ENCODE results near the gene PLEKHH2.
A peak's percentile ranks its signal among the peaks of the same experiment; 100 is the strongest.
"Not testable (repeated sequence)": the region's sequence is repeated elsewhere in the genome, so short reads cannot be mapped to it uniquely, and the experiment has no call there.

The PLEKHH2 gene
- 2.4 to 3.5 reads per million in 2 donors for total RNA-seq

DNA sequence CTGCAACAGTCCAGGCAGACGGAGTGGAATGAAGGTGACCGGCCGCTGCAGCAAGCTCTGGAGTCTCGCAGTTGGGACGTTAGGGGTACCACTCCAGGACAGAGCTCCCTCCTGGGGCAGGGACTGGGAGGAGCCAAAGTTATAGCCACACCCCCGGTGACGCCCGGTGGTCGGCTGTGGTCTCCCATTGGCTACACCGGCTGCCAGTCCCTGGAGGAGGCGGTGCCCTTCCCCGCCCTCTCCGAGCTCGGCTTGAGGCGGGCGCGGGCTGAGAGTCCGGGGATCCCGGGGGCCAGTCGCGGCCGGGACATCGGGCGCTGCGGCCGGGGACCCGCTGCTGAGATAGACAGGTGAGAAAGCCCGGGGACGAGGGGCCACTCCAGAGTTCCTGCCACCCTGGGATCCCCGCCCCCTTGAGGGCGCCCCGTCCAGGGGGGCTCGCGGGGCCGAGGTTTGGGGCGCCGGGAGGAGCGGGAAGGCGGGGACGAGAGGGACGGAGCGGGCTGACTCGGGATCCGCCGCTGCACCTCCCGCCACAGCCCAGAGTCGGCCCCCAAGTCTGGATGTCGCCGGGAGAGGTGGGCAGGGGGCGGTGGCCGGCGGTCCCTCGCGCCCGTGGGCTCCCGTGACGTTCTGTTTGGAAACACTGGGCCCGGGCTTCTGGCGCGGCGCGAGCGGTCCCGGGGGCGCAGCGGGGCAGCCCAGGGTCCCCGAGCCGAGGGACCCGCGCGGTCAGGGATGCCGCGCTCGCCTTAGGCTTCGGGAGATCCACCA, at the start of gene PLEKHH2:
TSS of gene PLEKHH2 (plus strand) at position 231 of the 774 bp plus-strand sequence. CDS start 7,414 bp downstream, outside the sequence.
- peak; percentile 78 for DNase-seq

DNA sequence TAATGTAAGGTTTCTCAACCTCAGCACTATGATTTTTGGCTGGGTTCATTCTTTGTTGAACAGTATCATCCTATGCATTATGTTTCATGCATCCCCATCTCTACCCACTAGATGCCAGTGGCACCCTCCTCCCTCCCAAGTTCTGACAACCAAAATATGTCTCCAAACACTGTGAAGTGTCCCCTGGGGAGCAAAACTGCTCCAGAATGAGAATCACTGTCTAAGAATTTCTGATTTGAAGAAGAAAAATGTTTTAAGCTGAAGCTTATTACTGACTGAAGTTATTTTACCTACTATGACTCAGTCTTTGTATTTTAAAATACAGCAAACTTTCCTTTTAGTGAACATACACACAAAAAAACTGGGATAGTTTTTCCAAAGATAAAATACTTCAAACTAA, 44.6 kb upstream of the PLEKHH2 start:
- DNase-seq, result no peak

DNA sequence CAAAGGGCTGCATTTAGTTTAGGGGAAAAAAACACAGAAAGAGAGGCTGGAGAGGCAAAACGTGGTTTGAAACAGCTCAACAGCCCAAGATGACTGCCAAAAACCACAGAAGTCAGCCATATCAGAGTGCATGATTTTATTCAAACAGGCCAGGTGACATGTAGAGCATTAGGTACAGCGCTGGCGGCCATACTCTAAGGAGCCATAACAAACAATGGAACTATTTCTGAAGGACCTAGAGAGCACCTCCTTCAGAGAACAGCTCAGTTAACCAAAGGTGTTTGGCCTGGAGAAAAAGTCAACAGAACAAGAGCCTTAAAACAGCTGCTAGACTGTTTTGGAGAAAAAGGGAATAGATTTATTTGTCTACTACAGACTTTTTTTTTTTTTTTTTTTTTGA, 43.8 kb upstream of the PLEKHH2 start:
- no peak for DNase-seq

DNA sequence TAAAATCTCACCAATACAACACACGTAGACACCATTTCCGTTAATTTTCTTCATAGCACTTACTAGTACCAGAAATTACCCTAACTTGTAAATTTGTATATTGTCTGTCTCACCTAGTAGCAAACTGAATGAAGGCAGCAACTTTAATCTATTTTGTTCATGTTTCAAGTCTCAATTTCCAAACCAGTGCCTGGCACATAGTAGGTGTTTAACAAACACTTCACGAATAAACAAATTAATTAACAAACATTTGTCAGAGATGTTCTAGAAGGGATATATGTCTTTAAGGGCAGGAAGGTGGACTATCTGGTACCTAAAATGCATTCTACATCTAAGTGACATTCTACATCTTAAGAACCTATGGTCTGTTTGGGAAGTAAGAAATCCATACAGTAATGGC, 42.2 kb upstream of the PLEKHH2 start:
- no peak for DNase-seq

DNA sequence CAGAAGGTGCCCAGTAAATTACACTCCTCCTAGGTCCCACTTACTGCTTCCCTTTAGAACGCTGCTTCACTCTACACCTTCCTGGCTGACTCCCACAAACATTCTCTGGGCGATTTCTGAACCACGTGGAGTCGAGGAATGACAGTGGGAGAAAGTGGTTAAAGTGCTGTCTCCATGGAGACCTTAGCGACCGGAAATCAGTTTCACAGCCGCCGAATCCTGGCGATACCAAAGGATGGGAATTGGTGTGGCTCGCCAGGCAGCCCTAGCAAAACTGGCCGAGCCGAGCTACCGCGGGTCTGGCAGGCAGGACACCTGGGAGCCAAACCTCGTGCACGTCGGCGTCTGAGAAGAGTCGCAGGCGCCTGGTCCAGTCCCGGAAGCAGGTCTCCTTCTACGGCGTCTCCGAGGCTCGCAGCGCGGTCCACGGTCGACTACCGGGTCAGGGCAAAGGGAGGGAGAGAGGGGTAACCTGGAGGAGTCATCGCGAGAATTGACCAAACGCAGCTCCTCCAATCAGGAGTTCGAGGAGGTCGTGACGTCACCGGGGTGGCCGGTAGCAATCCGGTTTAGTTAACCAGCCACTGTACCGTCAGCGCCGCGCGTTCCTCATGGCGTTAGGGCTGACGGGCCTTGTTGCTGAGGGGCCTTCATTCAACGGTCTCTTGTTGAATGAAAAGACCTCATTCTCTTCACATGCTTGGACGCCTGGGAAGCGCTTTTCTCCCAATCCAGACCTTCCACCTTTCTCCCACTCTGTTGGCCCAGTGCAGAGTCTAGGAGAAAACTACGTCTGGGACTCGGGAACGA, 41.3 kb upstream of the PLEKHH2 start, which contains the start of gene THADA:
TSS of gene THADA (minus strand) at position 436 of the 810 bp plus-strand sequence. CDS start 3,646 bp downstream, outside the sequence.
- peak; percentile 88 for DNase-seq

DNA sequence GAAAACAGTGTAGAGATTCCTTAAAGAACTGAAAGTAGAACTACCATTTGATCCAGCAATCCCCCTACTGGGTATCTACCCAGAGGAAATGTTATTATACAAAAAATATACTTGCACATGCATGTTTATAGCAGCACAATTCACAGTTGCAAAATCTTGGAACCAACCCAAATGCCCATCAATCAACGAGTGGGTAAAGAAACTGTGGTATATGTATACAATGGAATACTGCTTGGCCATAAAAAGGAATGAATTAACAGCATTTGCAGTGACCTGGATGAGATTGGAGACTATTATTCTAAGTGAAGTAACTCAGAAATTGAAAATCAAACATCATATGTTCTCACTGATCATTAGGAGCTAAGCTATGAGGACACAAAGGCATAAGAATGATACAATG, 36.5 kb upstream of the PLEKHH2 start:
- not testable (repeated sequence) for DNase-seq

DNA sequence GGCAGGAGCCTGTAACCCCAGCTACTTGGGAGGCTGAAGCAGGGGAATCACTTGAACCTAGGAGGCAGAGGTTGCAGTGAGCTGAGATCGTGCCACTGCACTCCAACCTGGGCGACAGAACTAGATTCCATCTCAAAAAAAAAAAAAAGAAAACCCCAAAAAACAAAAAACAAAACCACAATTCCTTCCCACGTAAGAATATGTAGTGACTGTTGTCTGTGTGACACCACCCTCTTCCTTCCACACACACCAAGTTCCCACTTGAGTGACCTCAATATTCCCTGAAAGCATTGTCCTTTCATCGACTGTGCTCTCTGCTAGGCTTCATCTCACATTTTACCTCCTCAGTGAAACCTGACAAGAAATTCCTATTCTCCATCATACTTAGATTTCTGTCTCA, 32.4 kb upstream of the PLEKHH2 start:
- DNase-seq, result no peak

DNA sequence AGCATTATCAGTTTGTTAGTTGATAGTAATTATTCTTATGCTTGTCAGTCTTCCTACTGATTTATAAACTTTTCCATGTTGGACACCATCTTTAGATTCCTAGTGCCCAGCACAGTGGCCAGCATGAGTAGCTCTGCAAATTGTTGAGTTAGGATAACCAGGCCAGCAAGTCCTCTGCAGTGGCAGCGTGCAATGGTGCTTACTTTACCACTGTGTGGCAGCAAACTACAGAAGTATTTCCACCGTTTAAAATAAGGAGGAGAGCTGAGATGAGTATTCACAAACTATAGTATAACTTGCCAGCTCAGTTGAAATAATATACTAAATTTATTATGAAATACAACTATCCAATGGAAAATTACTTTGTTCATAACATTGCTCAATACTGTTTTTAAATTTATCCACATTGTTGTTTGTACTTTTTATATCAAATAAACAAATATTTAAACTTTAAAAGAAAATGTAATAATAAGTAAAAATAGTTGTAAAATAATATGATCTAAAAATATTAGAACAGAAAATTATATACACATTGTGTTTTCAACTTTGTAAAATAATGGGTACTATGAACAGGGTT, 31.9 kb upstream of the PLEKHH2 start:
- DNase-seq, result no peak

DNA sequence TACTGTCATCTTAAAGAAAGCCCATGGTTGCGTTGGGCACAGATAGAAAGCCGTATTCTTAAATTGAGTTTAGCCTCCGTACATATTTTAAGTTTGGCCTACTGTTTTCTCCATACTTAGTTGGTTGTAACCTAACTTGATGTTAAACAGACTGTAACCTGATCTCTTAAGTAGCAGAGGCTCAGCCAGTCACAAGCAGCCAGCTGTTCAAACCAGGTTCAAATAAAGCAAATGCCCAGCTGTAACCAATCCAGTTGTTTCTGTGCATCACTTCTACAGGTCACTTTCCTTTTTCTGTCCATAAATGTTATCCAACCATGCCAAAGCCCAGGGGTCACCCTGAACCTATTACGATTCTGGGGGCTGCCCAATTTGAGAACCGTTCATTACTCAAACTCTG, 31.2 kb upstream of the PLEKHH2 start:
- DNase-seq, result no peak

DNA sequence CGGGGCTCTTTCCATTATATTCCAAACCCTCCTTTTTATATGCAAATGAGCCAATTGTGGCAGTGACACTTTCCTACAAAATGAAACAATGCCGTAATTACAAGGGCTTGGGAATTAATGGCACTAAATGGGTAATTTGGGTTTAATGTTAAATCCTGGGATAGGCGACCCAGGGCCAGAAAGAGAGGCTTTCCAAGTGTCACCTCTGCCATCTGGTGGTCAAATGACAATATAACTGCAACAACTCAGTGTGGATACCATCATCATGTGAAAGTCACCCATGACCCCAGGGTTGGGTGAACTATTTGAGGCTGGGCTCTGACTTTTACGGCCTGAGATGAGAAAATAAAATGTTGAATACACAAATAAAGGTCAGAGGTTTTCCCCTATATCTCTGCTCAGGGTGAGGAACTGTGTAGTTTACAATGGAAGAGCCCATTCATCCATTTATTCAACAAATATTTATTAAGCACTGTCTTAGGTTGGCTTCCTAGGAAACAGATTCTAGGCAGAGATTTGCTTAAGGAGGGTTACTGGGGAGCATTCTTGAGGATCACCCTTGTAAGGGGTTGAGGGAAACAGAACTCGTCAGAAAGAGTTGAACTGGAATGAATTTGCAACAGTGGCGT, 27.7 kb upstream of the PLEKHH2 start:
- peak; percentile 4 for DNase-seq

DNA sequence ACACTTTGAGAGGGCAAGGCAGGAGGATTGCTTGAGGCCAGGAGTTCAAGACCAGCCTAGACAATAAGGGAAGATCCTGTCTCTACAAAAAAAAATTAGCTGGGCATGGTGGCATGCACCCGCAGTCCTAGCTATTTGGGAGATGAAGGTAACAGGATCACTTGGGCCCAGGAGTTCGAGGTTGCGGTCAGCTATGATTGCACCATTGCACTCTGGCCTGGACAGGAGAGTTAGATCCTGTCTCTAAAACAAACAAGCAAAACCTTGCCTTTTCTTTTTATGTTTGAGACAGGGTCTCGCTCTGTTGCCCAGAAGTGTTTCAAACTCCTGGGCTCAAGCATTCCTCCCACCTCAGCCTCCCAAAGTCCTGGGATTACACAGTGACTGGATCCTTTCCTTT, 26.7 kb upstream of the PLEKHH2 start:
- no peak for DNase-seq

DNA sequence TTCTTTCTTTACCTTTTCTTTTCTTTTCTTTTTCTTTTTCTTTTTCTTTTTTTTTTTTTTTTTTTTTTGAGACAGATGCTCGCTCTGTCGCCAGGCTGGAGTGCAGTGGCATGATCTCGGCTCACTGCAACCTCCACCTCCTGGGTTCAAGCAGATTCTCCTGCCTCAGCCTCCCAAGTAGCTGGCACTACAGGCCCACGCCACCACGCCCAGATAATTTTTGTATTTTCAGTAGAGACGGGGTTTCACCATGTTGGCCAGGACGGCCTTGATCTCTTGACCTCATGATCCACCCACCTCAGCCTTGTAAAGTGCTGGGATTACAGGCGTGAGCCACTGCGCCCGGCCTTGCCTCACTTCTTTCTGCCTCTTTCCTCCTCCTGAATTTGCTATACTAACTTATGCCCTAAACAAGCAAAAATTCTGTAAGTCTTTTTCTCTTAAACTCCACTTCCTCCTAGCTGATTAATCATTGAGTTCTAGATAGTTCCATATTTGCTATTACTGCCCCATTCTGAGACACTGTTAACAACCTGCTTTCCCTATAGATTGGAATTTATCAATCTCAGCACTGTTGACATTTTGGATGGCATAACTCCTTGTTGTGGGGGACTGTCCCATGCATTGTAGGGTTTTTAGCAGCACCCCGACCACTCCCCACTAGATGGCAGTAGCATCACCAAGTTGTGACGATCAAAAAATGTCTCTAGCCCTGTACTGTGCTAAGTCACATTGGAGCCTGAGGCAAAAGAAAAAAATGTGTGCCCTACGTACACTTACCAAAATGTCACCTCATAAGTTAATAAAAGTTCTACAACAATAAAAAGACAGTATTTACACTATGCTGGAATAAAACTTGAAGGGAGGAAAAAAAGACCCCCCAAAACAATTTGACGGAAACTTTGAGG, 24.8 kb upstream of the PLEKHH2 start:
- peak; percentile 53 for DNase-seq

DNA sequence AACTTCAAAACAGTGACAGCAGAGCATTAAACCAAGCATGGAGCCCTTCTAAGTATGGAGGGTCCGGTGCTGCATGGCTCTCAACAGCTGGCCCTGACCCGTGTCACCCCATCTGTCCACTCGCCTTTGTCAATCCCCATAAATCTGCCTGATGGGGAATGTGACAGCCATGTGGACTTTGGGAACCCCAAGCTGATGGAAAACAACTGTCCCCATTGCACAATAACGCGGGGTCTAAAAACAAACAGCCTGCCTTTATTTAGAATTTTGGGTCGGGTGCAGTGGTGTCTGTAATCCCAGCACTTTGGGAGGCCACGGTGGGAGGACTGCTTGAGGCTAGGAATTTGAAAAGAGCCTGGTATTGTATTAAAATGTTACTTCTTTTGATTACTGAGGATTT, 24.1 kb upstream of the PLEKHH2 start:
- no peak for DNase-seq

DNA sequence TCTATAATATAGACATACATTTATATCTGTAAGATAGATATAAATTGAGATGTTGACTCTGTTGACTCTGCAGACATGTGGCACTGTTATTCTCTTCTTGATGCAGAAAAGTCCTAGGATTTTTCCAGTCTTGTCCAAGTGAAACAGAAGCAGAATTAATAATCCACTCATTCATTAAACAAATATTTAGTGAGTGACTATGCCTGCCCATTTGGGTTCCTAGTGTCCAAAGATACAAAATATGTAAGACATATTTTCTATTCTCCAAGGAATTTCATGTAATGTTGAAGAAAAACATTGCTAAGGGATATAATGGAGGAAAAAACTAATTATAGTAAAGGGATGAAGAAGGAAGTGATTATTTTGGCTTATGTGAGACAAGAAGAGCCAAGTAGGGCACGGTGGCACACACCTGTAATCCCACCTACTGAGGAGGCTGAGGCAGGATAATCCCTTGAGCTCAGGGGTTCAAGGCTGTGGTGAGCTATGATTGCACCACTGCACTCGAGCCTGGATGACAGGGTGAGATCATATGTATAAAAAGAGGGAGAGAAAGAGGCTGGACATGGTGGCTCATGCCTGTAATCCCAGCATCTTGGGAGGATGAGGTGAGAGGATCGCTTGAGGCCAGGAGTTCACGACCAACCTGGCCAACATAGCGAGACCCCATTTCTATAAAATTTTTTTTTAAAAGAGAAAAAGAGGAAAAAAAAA, 19.9 kb upstream of the PLEKHH2 start:
- no peak for DNase-seq

DNA sequence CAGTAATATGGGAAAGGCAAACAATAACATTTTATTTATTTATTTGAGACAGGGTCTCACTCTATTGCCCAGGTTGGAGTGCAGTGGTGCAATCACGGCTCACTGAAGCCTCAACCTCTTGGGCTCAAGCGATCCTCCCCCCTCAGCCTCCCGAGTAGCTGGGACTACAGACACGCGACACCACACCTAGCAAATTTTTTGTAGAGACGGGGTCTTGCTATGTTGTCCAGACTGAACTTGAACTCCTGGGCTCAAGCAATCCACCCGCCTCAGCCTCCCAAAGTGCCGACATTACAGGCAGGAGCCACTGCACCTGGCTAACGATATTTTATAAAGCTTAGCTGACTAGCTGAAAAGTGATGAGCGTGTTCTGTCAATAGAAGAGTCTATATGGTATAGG, 17.5 kb upstream of the PLEKHH2 start:
- DNase-seq, result no peak

DNA sequence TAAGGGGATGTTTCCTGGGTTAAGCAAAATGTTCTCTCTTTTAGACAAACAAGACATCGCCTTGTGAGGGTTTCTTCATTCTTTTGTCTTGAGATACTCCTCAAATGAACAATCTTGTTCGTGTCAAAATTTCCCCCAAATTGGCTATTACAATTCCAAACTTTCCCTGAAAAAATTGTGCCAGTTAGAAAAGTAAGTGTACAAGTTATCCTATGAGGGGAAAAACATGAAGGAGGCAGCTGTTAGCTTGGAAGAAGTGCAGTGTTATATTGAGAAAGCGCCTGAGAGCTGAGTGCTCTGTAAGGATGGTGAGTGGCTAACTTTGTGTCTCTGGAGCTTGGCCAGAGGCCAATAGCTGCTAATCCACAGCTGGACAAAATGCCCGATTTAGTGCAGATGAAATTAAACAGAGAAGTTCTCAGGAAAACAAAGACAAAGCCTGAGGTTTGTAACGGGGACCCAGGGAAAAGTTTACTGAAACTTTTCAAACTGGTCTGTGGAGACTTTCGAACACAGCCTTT, 14.1 kb upstream of the PLEKHH2 start:
- DNase-seq, result no peak

DNA sequence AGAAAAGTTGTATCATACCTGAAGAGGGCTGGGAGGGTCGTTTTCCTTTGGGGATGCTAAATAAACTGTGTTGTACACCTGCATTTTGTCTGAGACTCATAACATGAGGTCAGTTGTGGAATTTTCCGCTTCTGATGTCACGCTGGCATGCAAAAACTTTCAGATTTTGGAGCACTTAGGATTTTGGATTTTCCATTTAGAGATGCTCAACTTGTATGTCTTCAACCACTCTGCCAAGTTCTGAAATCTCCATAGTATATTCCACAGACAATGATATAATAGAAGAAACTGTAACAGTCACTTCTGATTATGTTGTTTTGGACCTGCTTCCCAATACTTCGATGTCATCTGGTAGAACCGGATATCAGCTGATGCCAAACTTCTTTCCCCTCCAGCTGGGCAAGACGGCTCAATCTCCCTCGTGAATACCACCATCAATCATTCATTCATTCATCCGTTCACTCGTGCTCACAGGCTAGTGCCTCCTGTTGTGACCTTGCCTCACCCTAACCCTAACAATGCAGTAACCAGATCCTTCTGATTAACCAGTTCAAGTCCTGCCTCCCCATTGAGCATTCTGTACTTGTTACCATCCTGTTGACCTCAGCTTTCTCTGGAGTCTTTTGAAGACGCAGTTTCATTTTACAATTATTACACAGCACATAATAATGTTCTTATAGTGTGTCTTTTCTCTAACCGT, 5.3 kb upstream of the PLEKHH2 start:
- no peak for DNase-seq

DNA sequence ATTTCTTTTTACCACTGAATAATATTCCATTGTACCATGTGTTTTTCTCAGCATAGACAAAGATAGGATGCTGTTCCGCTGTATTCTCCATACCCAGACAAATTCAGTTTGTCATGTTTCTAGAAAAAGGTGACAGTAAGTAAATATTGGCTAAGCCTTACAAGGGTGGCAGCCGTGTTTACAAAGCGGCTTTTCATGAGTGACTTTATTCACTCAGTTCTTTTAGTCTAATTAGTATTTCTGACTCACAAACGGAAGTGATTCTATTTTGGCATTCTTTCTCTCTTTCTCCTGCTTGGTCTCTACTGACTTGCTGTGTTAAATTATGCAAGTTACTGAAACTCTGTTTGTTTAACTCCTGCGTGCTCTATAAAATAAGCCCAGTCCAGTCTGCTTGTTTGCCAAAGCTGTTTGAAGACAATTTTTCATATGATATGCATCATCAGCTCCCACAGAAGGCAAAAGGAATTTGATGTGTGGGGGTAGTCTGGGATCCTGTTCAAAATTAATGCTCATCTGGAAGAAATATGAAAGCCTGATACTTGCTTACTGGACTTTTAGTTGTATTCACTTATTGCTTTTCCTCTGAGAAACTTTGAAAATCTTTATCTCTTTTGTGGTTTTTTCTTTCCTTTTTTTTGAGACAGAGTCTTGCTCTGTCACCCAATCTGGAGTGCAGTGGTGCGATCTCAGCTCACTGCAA, 2.3 kb upstream of the PLEKHH2 start:
- DNase-seq, result no peak

DNA sequence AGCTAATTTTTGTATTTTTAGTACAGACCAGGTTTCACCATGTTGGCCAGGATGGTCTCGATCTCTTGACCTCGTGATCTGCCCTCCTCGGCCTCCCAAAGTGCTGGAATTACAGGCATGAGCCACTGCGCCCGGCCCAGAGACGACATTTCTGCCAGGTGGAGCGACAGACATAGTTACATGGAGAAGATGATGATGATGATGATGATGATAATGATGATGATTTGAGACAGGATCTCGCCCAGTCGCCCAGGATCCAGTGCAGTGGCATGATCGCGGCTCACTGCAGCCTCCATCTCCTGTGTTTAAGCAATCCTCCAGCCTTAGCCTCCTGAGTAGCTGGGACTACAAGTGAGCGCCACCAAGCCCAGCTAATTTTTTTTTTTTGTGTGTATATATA, 907 bp upstream of the PLEKHH2 start:
- not testable (repeated sequence) for DNase-seq

DNA sequence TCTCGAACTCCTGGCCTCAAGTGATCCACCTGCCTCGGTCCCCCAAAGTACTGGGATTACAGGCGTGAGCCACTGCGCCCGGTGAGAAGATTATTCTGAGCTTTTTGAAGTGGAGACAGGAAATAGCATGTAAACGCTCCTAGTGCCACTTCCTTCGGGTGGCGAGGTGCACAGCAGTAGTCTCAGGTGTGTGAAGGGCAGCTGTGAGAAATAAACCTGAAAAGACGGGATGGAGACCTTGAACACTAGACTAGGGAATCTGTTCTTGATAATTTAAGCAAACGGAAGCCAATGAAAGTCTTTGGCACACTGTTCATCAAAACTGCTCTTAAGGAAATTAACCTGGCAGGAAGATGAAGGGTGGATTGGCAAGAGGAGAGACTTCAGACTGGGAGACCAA, 439 bp upstream of the PLEKHH2 start:
- peak; percentile 15 for DNase-seq
